ENCODE measurements around the gene PTPRT.

Gene PTPRT

GRCh38 chr20:42756991-42757390 lies 432.7 kb downstream of the PTPRT start:
- H3K27me3 ChIP-seq (ENCODE audit: control insufficient read depth, insufficient read depth, low read length), result no peaks in the 10 kb centered on the region
- no peaks in the 10 kb centered on the region for H3K9me3 ChIP-seq (ENCODE audit: control insufficient read depth, insufficient read depth, low read length)
- H3K27ac ChIP-seq (ENCODE audit: low read depth, low read length), result no peak overlapping the region
- no peak overlapping the region for H3K9ac ChIP-seq (ENCODE audit: low read depth, low read length)
- H3K4me1 ChIP-seq (ENCODE audit: control insufficient read depth, insufficient read depth, low read length), result no peaks in the 10 kb centered on the region
- H3K4me3 ChIP-seq (ENCODE audit: low read depth, low read length), result no peak overlapping the region
- H3K36me3 ChIP-seq (ENCODE audit: control insufficient read depth, insufficient read depth, low read length), result no peaks in the 10 kb centered on the region

DNA sequence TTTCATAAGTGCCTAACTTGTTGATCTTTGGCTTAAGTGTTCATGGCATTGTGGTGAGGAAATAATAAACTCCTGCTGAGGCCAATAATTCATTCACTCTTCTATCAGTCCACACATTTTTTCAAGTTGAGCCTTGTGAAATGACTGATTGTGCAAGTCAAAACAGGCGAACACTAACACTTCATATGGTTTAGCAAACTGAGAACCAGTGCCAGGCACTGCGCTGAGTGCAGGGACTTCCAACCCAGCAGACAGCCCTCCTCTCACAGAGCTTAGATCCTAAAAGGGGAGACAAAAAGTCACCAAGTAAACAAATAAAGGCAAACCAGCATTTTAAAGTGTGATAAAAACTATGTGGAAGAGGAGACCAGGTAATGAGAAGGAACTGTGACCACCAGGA lies 435.0 kb downstream of the PTPRT start:
- Histone ChIP-seq H3K9ac (ENCODE audit: low read depth, low read length) (no peak overlapping the region), H3K27ac (ENCODE audit: low read depth, low read length) (no peak overlapping the region), H3K36me3 (ENCODE audit: control insufficient read depth, insufficient read depth, low read length) (no peaks in the 10 kb centered on the region), H3K27me3 (ENCODE audit: control insufficient read depth, insufficient read depth, low read length) (no peaks in the 10 kb centered on the region), H3K4me3 (ENCODE audit: low read depth, low read length) (no peak overlapping the region), H3K9me3 (ENCODE audit: control insufficient read depth, insufficient read depth, low read length) (no peaks in the 10 kb centered on the region), H3K4me1 (ENCODE audit: control insufficient read depth, insufficient read depth, low read length) (peaks cover 3% of the 10 kb centered on the region)

DNA sequence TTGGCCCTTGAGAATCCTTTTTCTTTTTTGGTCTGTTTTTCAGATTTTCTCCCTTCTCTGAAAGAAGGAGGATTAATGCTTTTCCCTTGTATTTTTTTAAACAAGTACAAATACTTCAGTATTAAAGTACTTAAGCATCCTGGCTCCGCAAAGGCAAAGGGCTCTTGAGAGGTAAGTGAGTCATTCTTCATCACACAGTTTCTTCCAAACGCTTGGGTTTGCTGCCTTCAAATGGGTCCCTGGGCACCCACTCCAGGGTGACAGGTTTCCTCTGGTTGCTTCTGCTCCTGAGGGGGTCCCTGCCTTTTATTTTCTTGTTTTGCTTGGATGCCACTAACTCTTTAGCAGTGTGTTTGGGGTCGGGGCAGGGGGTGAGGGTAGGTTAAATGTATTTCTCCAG lies 437.1 kb downstream of the PTPRT start:
- Histone ChIP-seq H3K36me3 (ENCODE audit: control insufficient read depth, insufficient read depth, low read length) (no peaks in the 10 kb centered on the region), H3K9ac (ENCODE audit: low read depth, low read length) (no peak overlapping the region), H3K4me1 (ENCODE audit: control insufficient read depth, insufficient read depth, low read length) (peaks cover 6% of the 10 kb centered on the region), H3K4me3 (ENCODE audit: low read depth, low read length) (no peak overlapping the region), H3K9me3 (ENCODE audit: control insufficient read depth, insufficient read depth, low read length) (no peaks in the 10 kb centered on the region), H3K27me3 (ENCODE audit: control insufficient read depth, insufficient read depth, low read length) (no peaks in the 10 kb centered on the region), H3K27ac (ENCODE audit: low read depth, low read length) (no peak overlapping the region)

DNA sequence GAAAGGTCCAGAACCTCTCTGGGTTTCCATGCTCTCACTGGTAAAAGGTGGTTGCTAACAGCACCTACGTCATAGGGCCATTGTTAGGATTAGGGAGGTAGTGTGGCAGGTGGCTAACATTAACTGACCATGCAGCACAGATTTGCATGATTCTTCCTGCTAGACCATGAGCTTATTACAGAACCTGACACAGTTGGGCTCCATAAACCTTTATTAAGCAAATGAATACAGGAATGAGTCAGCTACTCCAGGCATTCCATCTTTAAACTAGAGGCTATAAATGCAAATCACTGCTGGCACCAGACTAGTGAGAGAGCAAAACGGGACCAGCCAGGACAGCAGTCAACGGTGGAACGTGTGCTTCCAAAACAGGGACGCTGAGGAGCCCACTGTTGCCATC lies 440.1 kb downstream of the PTPRT start:
- Histone ChIP-seq H3K36me3 (ENCODE audit: control insufficient read depth, insufficient read depth, low read length) (no peaks in the 10 kb centered on the region), H3K4me1 (ENCODE audit: control insufficient read depth, insufficient read depth, low read length) (peaks cover 6% of the 10 kb centered on the region), H3K27me3 (ENCODE audit: control insufficient read depth, insufficient read depth, low read length) (no peaks in the 10 kb centered on the region), H3K27ac (ENCODE audit: low read depth, low read length) (no peak overlapping the region), H3K9ac (ENCODE audit: low read depth, low read length) (no peak overlapping the region), H3K4me3 (ENCODE audit: low read depth, low read length) (no peak overlapping the region), H3K9me3 (ENCODE audit: control insufficient read depth, insufficient read depth, low read length) (no peaks in the 10 kb centered on the region)

DNA sequence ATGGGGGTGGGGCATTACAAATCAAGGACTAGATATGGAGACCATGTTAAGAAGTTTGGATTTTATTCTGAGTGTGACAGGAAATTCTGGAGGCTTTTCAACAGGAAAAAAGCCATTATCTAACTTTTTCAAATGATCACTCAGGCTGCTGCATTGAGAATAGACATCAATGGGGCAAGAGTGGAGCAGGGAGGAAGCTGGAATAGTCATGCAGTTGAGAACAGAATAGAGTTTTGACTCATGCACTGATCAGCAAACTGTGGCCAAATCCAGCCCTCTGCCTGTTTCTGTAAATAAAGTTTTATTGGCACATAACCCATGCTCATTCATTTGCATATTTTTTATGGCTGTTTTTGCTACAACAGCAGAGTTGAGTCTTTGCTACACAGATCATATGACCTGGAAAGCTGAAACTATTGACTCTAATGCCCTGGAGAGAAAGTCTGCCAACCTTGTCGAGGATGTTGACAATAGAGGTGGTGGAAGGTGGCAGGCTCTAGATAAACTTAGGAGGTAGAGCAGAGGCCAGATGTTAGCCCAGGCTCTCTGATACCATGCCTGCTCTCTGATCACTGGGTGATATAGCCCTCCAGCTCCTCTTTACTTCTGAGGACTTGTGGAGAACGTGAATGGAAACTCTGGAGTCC lies 441.8 kb downstream of the PTPRT start:
- no peak overlapping the region for H3K9ac ChIP-seq (ENCODE audit: low read depth, low read length)
- H3K27ac ChIP-seq (ENCODE audit: low read depth, low read length), result no peak overlapping the region
- H3K27me3 ChIP-seq (ENCODE audit: control insufficient read depth, insufficient read depth, low read length), result no peaks in the 10 kb centered on the region
- peaks cover 6% of the 10 kb centered on the region for H3K4me1 ChIP-seq (ENCODE audit: control insufficient read depth, insufficient read depth, low read length)
- H3K4me3 ChIP-seq (ENCODE audit: low read depth, low read length), result no peak overlapping the region
- no peaks in the 10 kb centered on the region for H3K36me3 ChIP-seq (ENCODE audit: control insufficient read depth, insufficient read depth, low read length)
- H3K9me3 ChIP-seq (ENCODE audit: control insufficient read depth, insufficient read depth, low read length), result no peaks in the 10 kb centered on the region

DNA sequence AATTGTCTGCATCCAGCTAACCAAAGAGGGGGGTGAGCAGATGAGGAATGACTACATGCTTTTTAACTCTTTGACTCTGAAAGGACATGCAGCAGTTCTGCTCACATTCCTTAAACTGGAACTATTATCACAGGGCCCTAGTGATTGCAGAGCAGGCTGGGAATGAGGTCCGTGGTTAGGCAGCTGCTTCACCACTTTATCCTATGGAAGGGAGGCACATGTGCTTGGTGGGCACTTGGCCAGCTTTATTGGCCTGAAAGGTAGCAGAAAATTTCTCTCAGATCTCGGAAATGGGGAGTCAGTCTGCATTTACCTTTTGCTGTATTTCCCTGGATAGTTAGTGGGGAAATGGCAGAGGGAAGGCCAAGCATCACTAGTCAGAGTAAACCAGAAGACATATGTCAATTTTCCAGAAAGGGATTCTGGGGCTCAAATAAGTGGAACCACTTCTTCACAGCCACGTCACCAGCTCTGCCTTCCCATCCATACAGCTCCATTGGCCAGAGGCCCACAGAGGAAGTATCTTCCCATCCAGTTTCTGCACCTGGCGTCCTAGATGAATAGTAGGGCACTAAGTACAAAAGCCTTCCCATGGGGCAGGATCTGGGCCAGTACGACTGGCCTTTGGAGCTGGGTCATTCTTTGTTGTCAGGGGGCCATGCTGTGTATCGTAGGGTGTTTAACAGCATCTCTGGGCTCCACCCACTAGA lies 444.8 kb downstream of the PTPRT start:
- Histone ChIP-seq H3K27me3 (ENCODE audit: control insufficient read depth, insufficient read depth, low read length) (no peaks in the 10 kb centered on the region), H3K27ac (ENCODE audit: low read depth, low read length) (no peak overlapping the region), H3K4me3 (ENCODE audit: low read depth, low read length) (no peak overlapping the region), H3K9me3 (ENCODE audit: control insufficient read depth, insufficient read depth, low read length) (no peaks in the 10 kb centered on the region), H3K36me3 (ENCODE audit: control insufficient read depth, insufficient read depth, low read length) (no peaks in the 10 kb centered on the region), H3K9ac (ENCODE audit: low read depth, low read length) (no peak overlapping the region), H3K4me1 (ENCODE audit: control insufficient read depth, insufficient read depth, low read length) (peaks cover 5% of the 10 kb centered on the region)

GRCh38 chr20:42742926-42743325 lies 446.8 kb downstream of the PTPRT start:
- Histone ChIP-seq H3K9me3 (ENCODE audit: control insufficient read depth, insufficient read depth, low read length) (no peaks in the 10 kb centered on the region), H3K27ac (ENCODE audit: low read depth, low read length) (no peak overlapping the region), H3K4me1 (ENCODE audit: control insufficient read depth, insufficient read depth, low read length) (no peaks in the 10 kb centered on the region), H3K4me3 (ENCODE audit: low read depth, low read length) (no peak overlapping the region), H3K36me3 (ENCODE audit: control insufficient read depth, insufficient read depth, low read length) (no peaks in the 10 kb centered on the region), H3K9ac (ENCODE audit: low read depth, low read length) (no peak overlapping the region), H3K27me3 (ENCODE audit: control insufficient read depth, insufficient read depth, low read length) (no peaks in the 10 kb centered on the region)

DNA sequence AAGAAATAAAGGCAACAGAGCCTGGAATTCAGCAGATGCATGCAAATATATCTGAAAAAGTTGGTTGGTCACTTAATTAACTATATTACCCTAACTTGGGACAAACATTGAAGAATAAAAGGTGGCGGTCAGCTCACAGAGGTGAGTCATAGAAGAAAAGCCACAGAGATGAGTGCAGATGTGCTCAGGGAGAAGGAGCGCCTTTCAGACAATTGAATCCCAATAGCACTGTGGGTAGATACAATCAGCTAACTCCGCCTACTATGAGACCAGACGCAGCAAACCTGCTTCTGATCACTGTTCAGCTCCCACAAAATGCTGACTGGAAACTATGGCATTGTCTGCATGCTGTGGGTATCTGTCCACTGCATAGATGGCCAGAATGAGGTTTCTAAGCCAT lies 447.8 kb downstream of the PTPRT start:
- Histone ChIP-seq H3K27me3 (ENCODE audit: control insufficient read depth, insufficient read depth, low read length) (no peaks in the 10 kb centered on the region), H3K9me3 (ENCODE audit: control insufficient read depth, insufficient read depth, low read length) (no peaks in the 10 kb centered on the region), H3K4me3 (ENCODE audit: low read depth, low read length) (no peak overlapping the region), H3K9ac (ENCODE audit: low read depth, low read length) (no peak overlapping the region), H3K27ac (ENCODE audit: low read depth, low read length) (no peak overlapping the region), H3K36me3 (ENCODE audit: control insufficient read depth, insufficient read depth, low read length) (no peaks in the 10 kb centered on the region), H3K4me1 (ENCODE audit: control insufficient read depth, insufficient read depth, low read length) (no peaks in the 10 kb centered on the region)

- H3K27ac ChIP-seq (ENCODE audit: low read depth, low read length), result no peak overlapping the region
- no peaks in the 10 kb centered on the region for H3K9me3 ChIP-seq (ENCODE audit: control insufficient read depth, insufficient read depth, low read length)
- H3K27me3 ChIP-seq (ENCODE audit: control insufficient read depth, insufficient read depth, low read length), result no peaks in the 10 kb centered on the region
- H3K36me3 ChIP-seq (ENCODE audit: control insufficient read depth, insufficient read depth, low read length), result no peaks in the 10 kb centered on the region
- no peak overlapping the region for H3K4me3 ChIP-seq (ENCODE audit: low read depth, low read length)
- no peak overlapping the region for H3K9ac ChIP-seq (ENCODE audit: low read depth, low read length)
- H3K4me1 ChIP-seq (ENCODE audit: control insufficient read depth, insufficient read depth, low read length), result no peaks in the 10 kb centered on the region
Observed at GRCh38 chr20:42740226-42740870, 449.4 kb downstream of the PTPRT start.

DNA sequence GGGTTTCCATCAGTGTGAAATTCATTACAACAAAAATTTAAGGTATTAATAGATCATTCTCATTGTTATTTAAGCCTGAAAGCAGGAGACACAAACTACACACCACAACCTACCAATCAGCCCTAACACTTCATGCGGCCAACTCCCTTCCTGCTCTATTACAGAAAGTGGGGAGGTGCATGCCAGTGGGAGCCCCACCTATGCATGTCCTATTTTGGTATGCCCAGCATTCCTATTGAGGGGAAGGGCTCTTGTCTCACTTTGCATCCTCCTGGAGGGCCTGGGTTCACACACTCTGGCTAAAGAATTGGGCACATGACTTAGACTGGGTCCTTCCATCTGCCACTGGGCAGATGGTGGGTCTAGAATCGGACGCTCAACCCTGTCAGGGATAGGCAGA lies 450.0 kb downstream of the PTPRT start:
- Histone ChIP-seq H3K4me3 (ENCODE audit: low read depth, low read length) (no peak overlapping the region), H3K9me3 (ENCODE audit: control insufficient read depth, insufficient read depth, low read length) (no peaks in the 10 kb centered on the region), H3K9ac (ENCODE audit: low read depth, low read length) (no peak overlapping the region), H3K27ac (ENCODE audit: low read depth, low read length) (no peak overlapping the region), H3K4me1 (ENCODE audit: control insufficient read depth, insufficient read depth, low read length) (no peaks in the 10 kb centered on the region), H3K27me3 (ENCODE audit: control insufficient read depth, insufficient read depth, low read length) (no peaks in the 10 kb centered on the region), H3K36me3 (ENCODE audit: control insufficient read depth, insufficient read depth, low read length) (no peaks in the 10 kb centered on the region)

DNA sequence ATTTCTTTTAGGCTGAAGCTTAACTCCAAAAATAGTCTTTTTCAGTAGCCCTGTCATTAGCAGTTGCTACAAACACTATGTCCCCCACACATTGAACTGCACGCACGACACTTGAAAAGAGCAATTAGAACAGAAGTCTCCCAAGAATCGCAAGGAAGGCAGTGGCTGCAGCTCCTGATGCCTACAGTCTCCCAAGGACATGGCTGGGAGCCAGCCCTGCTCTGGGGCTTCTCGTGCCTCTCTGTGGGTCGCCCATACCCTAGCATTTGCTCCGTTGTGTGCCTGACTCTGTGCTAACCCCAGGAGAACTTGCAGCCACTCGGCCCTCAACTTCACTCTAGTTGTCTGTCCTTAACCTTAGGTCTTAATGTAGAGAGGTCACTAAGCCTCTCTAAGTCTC lies 454.2 kb downstream of the PTPRT start:
- Histone ChIP-seq H3K27ac (ENCODE audit: low read depth, low read length) (no peak overlapping the region), H3K9ac (ENCODE audit: low read depth, low read length) (no peak overlapping the region), H3K27me3 (ENCODE audit: control insufficient read depth, insufficient read depth, low read length) (no peaks in the 10 kb centered on the region), H3K4me3 (ENCODE audit: low read depth, low read length) (no peak overlapping the region), H3K4me1 (ENCODE audit: control insufficient read depth, insufficient read depth, low read length) (no peaks in the 10 kb centered on the region), H3K36me3 (ENCODE audit: control insufficient read depth, insufficient read depth, low read length) (no peaks in the 10 kb centered on the region), H3K9me3 (ENCODE audit: control insufficient read depth, insufficient read depth, low read length) (no peaks in the 10 kb centered on the region)

All from HUES48 (cell line).